ENCODE measurements around the gene NELFA. TPM values are rescaled to one million over a fixed set of nuclear protein-coding genes. Genes with fewer than 3 reads are reported as not detected.

The NELFA gene
- total RNA-seq, 1 donor from 2014 or later = 32.5 TPM

GRCh38 chr4:1980561-1981041 is 28.2 kb downstream of the NELFA start:
- H3K27ac Mint-ChIP-seq (ENCODE audit: unreplicated experiment) = no peak overlapping the region
- no peaks in the 10 kb centered on the region for H3K27me3 Mint-ChIP-seq (ENCODE audit: unreplicated experiment)
- H3K36me3 Mint-ChIP-seq (ENCODE audit: unreplicated experiment) = peaks cover 38% of the 10 kb centered on the region
- TF ChIP-seq CTCF (IDR thresholded peaks at IDR 0.05) = no peak
- H3K4me1 Mint-ChIP-seq (ENCODE audit: unreplicated experiment) = peaks cover 11% of the 10 kb centered on the region
- H3K9me3 Mint-ChIP-seq (ENCODE audit: unreplicated experiment) = no peaks in the 10 kb centered on the region
- DNase-seq (ENCODE audit: extremely low spot score, unreplicated experiment) = peak; percentile 59
- H3K4me3 Mint-ChIP-seq (ENCODE audit: unreplicated experiment) = no peak overlapping the region

GRCh38 chr4:1979477-1980196 is 29.1 kb downstream of the NELFA start:
- Mint-ChIP-seq H3K27ac (ENCODE audit: unreplicated experiment) (peak overlapping the region; percentile 50), H3K27me3 (ENCODE audit: unreplicated experiment) (no peaks in the 10 kb centered on the region), H3K4me3 (ENCODE audit: unreplicated experiment) (no peak overlapping the region), H3K4me1 (ENCODE audit: unreplicated experiment) (peaks cover 10% of the 10 kb centered on the region), H3K9me3 (ENCODE audit: unreplicated experiment) (no peaks in the 10 kb centered on the region), H3K36me3 (ENCODE audit: unreplicated experiment) (peaks cover 42% of the 10 kb centered on the region)
- peak; percentile 75 for DNase-seq (ENCODE audit: extremely low spot score, unreplicated experiment)
- TF ChIP-seq CTCF (IDR thresholded peaks at IDR 0.05) = no peak

GRCh38 chr4:1978741-1979476 is 29.9 kb downstream of the NELFA start:
- Mint-ChIP-seq H3K27ac (ENCODE audit: unreplicated experiment) (no peak overlapping the region), H3K9me3 (ENCODE audit: unreplicated experiment) (no peaks in the 10 kb centered on the region), H3K36me3 (ENCODE audit: unreplicated experiment) (peaks cover 40% of the 10 kb centered on the region), H3K4me3 (ENCODE audit: unreplicated experiment) (no peak overlapping the region), H3K4me1 (ENCODE audit: unreplicated experiment) (peaks cover 7% of the 10 kb centered on the region), H3K27me3 (ENCODE audit: unreplicated experiment) (no peaks in the 10 kb centered on the region)
- no peak for TF ChIP-seq CTCF (IDR thresholded peaks at IDR 0.05)
- DNase-seq (ENCODE audit: extremely low spot score, unreplicated experiment) = peak; percentile 51

GRCh38 chr4:1978226-1978625 is 30.5 kb downstream of the NELFA start:
- H3K27ac Mint-ChIP-seq (ENCODE audit: unreplicated experiment) = no peak overlapping the region

More at GRCh38 chr4:1978226-1978625, 30.5 kb downstream of the NELFA start:
- Mint-ChIP-seq H3K4me3 (ENCODE audit: unreplicated experiment) (no peak overlapping the region), H3K9me3 (ENCODE audit: unreplicated experiment) (no peaks in the 10 kb centered on the region), H3K27me3 (ENCODE audit: unreplicated experiment) (no peaks in the 10 kb centered on the region), H3K4me1 (ENCODE audit: unreplicated experiment) (peaks cover 7% of the 10 kb centered on the region), H3K36me3 (ENCODE audit: unreplicated experiment) (peaks cover 40% of the 10 kb centered on the region)
- no peak for DNase-seq (ENCODE audit: extremely low spot score, unreplicated experiment)
- no peak for TF ChIP-seq CTCF (IDR thresholded peaks at IDR 0.05)
